ENCODE measurements around the gene TEX9.
"Not testable (repeated sequence)": the region's sequence is repeated elsewhere in the genome, so short reads cannot be mapped to it uniquely, and the experiment has no call there.

The TEX9 gene

DNA sequence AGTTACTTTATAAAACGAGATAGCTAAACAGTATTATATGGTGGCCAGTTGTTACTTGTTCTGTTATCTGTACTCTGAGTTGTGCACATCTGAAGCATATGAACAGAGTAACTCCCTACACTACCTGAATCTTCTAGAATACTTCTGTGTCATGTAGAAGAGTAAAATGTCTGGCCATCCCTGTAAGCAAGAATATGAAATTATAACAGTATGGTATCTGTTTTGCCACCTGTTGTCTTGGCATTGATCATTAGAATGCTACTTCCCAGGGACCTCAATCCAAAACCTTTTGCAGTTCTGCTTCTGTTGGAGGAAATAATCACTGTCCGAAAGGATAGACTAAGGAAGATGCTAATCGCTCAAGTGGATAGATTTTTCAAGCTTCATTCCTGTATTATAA, 1.9 kb downstream of the TEX9 start:
- DNase-seq = no peak

DNA sequence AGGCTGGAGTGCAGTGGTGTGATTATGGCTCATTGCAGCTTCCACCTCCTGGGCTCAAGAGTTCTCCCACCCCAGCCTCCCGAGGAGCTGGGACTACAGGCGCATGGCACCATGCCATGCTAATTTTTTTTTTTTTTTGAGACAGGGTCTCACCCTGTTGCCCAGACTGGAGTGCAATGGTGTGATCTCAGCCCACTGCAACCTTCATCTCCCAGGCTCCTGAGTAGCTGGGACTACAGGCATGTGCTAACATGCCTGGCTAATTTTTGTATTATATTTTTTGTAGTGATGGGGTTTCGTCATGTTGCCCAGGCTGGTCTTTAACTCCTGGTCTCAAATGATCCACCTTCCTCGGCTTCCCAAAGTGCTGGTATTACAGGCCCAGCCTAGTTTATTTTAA, 4.0 kb downstream of the TEX9 start:
- DNase-seq = no peak

DNA sequence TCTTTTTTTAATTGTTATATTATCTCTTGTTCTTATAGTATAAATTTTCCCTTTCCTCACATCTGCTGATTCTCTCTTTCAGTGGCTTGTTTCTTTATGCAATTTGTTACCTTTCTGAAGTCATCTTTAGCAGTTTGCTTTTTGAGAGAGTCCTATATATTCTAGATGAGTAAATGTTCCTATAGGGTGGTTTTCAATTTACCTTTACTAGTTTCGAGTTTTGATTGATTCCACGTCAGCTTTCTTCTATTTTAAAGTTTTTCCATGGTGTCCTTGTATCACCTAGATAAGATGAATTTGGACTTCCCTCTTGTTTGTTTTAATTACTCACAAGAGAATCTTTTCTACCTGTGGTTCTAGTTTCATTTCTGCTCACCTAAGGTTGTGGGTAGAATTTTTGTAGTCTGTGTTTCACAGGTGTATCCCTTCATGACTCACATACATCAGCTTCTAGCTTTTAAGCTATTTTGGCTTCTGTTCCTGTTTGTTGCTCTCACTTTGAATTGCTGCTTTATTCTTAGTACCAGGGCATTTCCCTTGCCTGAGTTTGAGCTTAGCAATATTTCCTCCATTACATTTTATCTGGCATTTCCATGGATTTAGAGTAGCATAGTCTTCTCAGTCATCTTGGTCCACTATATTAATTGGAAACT, 6.4 kb downstream of the TEX9 start:
- DNase-seq = no peak

DNA sequence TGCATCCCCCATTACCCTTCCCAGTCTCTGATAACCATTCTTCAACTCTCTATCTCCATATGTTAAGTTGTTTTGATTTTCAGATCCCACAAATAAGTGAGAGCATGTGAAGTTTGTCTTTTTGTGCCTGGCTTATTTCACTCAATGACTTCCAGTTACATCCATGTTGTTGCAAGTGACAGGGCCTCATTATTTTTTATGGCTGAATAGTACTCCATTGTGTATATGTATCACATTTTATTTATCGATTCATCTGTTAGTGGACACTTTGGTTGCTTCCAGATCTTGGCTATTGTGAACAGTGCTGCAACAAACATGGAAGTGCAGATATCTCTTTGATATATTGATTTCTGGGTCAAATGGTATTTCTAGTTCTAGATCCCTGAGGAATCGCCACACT, 9.5 kb downstream of the TEX9 start:
- not testable (repeated sequence) for DNase-seq

DNA sequence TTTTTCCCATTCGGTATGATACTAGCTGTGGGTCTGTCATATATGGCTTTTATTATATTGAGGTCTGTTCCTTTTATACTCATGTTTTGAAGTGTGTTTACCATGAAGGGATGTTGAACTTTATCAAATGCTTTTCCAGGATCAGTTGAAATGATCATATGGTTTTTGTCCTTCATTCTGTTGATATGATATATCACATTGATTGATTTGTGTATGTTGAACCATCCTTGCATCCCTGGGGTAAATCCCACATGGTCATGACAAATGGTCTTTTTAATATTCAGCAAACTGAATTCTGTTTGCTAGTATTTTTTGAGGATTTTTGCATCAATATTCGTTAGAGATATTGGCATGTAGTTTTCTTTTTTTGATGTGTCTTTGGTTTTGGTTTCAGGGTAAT, 12.6 kb downstream of the TEX9 start:
- not testable (repeated sequence) for DNase-seq

DNA sequence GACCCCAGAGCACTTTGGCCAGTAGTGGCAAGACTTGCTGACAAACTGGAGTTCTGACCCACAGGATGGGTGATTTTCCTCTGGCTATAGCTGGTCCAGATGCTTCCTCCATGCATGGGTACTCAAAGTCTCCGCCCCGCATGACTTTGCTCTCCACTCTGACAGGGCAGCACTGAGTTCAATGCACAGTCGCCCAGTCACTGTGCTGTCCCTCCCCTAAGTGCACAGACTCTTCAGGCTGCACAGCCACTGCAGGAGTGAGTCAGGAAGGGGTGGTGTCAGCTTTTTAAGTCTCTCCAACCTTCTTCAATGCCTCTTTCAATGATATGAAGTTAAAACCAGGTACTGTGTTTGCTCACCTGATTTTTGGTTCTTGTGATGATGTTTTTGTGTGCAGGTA, 17.8 kb downstream of the TEX9 start:
- DNase-seq = no peak

DNA sequence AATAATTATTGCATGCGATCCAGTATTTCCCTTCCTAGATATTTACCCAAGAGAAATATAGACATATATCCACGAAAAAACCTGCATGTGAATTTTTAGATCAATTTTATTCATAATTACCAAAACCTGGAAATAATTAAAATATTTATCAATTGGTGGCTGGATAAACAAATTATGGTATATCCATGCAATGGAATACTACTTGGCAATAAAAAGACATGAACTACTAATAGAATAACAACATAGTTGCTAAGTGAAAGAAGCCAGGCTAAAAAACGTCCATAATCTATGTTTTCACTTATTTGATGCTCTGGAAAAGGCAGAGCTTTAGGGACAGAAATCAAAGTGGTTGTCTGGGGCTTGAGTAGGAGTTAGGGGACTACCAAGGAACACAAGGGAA, 20.7 kb downstream of the TEX9 start:
- no peak for DNase-seq

DNA sequence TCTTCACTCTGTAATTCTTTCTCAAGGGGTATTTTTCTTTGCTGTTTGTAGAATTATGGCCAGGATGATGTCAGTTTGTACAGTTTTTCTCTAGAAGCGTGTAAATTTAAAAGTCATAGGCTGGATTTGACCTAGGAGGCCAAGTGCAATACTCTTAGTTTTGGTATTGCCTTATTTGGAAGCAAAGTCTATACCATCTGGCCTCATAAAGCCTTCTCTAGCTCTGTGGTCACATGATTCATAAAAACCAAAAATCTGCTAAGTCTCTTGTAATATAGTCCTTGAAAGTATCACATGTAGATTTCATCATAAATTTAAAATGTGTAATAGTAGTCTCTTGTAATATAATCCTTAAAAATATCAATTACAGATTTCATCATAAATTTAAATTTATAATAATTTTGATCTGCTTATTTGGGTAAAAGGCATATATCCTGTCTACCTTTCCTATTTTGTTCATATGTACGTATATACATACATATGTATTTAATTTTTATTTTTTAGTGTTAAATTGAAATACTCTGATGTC, 25.6 kb downstream of the TEX9 start:
- no peak for DNase-seq

DNA sequence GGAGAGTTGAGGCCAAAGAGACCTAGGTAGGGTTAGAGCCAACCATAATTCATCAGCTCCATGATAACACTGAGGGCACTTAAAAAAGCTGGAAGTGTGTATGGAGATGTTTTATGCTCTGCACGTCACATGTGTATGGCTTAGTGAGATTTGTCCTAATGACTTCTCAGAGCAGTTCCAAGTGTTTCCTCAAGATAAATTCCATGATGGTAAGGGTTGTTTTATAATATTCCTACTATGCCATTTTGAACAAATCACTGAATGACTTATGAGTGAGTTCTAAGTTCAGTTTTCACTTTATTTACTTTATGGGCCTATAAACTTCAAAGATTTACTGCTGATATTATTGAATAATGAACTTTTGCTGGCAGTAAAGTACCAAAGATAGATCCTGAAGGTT, 28.1 kb downstream of the TEX9 start:
- no peak for DNase-seq

DNA sequence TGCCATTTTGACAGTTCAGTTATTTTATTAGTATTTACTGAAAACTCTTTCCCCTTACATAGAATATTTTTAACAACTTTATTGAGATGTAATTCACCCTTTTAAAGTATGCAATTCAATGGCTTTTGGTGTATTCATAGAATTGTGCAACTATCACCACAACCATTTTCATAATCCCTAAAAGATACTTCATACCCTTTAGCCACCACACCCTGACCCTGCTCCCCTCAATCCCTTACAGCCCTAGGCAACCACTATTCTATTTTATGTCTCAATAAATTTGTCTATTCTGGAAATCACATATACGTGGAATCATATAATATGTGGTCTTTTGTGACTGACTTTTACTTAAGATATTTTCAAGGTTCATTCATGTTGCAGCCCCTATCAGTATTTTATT, 29.7 kb downstream of the TEX9 start:
- no peak for DNase-seq

DNA sequence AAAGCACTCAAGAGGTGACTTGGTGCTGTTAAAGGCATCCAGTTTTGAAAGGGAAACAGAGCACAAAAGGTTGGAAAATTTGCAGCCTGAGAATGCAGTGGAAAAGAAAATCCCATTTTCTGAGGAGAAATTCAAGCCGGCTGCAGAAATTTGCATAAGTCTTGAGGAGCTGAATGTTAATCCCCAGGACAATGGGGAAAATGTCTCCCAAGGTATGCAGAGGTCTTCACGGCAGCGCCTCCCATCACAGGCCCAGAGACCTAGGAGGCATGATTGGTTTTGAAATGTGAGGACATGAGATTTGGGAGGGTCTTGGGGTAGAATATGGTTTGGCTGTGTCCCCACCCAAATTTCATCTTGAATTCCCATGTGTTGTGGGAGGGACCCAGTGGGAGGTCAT, 32.1 kb downstream of the TEX9 start:
- DNase-seq = not testable (repeated sequence)

DNA sequence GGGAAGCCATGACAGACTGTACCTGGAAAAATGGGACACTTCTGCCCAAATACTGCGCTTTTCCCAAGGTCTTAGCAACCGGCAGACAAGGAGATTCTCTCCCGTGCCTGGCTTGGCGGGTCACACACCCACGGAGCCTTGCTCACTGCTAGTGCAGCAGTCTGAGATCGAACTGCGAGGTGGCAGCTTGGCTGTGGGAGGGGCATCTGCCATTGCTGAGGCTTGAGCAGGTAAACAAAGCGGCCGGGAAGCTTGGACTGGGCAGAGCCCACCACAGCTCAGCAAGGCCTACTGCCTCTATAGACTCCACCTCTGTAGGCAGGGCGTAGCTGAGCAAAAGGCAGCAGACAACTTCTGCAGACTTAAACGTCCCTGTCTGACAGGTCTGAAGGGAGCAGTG, 34.0 kb downstream of the TEX9 start:
- not testable (repeated sequence) for DNase-seq

DNA sequence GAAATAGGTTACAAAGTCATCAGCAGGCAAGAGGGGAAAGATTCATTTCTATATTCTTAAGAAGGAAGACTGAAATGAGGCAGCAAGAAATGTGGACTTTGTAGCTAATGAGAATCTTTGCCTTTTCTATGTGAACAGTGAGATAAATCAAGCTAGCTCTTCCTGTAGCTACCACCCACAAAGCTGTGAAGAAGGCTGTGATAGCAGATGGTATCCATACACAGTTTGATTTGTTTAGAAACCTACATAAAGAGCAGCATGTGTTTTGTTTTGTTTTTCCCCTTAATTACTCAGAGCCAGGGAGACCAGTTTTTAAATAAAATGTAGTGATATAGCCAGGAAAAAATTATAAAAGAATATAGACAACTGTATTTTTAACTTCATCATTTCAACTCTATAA, 45.5 kb downstream of the TEX9 start:
- DNase-seq = no peak

DNA sequence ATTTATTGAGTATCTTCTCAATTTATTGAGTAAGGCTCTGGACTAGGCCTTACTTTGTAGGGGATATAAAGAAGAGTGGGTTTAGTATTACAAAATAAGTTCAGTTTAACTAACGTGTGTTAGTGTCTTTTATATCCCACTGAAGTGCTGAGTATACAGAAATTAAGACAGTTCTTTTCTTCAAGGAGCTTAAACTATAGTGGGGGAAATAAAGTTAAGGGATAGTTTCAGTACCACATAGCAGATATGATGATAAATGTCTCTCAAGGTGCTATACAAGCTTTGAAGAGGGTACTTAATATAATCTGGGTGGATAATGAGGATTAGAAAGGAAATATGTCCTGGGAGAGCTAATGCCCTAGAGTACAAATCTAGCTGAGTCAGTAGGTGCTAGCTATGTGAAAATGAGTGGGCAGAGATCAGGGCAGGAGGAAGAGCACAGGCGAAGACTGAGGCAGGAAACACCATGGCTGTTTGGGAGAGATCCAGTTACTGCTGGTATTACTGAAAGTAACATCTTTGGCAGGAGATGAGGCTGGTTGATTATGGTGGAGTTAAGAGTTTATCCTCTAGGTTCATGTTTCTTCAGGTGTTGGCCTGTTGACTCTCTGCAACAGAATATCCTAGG, 46.0 kb downstream of the TEX9 start:
- no peak for DNase-seq

DNA sequence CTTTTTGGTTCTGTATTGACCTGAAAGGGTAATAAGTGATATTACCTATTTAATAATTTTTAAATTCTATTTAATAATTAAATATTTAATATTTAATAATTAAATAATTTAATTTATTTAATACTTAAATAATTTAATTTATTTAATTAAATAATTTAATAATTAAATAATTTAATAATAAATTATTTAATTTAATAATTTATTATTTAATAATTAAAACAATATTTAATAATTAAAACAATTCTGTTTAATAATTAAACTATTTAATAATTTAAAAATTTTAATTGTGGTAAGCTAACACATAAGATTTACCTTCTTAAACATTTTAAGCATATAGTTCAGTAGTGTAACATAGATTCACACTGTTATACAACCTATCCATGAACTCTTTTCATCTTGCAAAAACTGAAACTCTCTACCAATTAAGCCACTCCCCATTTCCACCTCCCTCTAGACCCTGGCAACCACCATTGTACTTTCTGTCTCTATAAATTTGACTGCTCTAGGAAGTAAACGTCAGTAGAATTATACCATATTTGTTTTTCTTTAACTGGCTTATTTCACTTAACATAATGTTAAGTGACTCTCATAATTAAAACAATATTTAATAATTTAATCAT, 48.0 kb downstream of the TEX9 start:
- not testable (repeated sequence) for DNase-seq

DNA sequence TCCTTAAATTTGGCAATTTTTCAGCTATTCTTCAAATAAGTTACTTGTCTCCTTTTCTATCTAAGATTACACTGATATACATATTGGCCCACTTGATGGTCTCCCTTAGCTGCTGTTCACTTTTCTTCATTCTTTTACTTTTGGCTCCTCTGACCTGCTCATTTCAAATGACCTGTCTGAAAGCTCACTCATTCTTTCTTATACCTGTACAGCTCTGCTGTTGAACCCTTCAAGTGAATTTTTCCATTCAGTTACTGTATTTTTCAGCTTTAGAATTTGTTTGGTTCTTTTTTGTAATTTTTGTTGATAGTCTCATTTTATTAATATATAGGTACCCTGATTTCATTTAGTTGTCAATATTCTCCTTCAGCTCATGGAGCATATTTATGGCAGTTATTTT, 60.0 kb downstream of the TEX9 start:
- DNase-seq = no peak

DNA sequence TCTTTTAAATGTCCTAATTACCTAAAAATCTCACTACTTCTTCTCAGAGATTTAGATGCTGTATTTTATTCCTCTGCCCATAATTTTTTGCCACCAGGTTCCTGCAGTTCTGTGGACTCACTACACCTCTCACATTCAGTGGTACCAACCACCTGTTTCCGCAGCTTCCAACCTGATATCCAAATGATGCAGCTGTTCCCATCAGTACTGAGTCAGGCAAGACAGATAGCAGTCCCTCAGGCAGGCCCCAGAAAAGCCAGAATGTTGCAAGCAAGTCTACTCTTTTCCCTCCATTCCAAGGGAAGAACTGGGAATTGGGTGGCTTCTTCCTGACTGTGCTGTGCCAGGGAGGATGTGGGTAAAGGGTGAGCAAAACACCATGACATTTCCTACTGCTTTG, 60.8 kb downstream of the TEX9 start:
- DNase-seq = no peak

DNA sequence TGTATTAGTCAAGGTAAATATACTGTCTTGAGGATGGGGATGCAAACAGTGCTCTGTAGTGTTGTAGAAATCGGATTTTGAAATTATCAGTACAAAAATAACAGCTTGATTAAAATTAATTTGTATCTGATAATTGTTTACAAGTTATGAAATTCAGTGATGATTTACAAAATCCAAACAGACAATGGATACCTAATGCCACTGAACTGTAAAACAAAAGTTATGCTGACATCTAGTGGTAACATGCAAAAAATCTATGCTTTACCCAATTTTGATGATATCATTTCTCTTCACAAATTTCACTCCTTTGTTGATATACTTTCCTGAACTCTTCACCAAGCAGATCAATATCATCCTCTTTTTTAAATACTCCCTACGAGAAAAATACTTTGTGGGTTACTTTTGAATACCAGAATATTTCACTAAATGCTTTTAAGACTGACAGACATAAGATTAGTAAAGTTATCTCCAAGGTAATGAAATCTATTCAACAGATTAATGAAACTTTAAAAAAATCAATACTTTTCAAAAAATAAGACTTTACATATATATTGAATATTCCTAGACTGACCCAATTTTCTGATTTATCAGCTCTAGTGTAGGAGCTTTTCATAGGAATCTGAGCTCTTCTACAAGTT, 63.7 kb downstream of the TEX9 start:
- peak; percentile 1 to 52 for DNase-seq

DNA sequence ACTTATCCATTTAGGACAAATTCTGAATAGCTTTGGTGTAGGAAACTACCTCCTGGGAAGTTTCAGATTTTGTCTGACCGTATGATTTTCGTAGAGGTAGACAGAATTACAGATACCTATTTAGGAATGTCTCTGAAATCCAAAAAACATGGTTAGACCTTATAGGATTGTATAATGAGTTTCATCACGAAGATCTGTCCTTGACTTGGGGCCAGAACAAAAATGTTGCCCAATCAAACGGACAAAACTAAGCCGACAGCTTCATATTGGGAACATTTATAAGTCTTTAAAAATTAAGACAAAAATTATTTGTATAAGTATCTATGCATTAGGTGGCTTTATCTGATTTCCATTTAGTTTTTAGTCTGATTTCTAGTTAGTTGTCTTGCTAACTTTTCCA, 67.1 kb downstream of the TEX9 start:
- no peak for DNase-seq

DNA sequence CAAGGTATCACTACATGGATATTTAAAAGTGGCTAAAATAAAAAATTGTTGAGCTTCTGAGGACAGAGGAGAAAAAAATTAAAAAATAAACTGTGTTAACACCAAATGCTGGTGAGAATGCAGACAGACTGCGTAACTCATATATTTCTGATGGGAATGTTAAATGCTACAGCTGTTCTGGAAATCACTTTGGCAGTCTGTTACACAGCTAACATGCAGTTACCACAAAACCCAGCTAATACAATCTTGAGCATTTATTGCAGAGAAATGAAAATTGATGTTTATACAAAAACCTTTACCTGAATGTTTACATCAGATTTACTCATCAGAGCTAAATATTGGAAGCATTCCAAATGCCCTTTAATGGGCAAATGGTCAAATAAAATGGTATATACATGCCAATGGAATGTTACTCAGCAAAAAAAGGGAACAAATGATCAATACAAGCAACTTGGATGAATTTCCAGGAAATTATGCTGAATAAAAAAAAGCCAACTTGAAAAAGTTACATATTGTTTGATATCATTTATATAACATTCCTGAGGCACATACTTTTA, 75.1 kb downstream of the TEX9 start:
- DNase-seq = no peak

DNA sequence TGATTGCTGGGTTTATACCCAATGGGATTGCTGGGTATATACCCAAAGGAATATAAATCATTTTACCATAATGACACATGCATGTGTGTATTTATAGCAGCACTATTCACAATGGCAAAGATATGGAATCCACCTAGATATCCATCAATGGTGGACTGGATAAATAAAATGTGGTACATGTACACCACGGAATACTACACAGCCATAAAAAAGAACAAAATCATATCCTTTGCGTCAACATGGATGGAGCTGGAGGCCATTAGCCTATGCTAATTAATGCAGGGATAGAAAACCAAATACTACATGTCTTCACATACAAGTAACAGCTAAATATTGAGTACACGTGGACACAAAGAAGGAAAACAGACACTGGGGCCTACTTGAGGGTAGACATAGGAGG, 77.1 kb downstream of the TEX9 start:
- DNase-seq = no peak

DNA sequence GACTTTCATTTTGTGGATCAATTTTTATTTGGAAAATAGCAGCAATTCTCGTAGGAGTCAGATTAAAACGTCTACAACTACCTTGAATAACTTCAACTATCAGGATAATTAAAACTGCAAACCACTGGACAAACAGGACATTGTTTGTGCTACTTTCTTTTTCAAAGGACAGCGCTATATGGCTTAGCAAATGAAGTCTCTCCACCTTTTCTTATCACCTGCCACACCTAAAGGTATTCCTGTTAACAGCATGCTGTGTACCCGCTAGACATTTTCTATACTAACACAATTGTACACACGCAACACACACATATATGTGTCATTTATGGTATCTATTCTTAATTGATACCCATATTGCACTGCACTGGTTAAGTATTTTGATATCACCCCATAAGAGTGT, 80.5 kb downstream of the TEX9 start:
- no peak for DNase-seq

DNA sequence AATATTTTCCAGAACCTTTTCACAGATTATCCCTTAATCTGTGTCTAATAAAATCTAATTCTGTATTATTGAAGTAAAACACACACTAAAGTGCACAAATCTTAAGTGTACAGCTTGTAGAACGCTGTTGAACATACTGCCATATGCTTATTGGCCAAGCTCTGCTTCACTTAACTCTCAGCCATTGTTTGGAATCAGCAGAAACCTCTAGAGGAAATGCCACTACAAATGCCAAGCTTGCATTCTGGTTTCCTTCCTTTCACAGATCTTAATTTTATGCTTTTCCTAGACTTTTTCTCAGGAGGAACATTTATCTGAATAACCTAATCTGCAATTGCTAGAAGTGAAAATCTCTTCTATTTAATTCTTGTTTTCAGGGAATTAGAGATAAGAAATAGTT, 89.6 kb downstream of the TEX9 start:
- DNase-seq = no peak

Measured in inflammatory macrophage (primary cell).